ENCODE measurements around the gene REPS2. TPM values are rescaled to one million over a fixed set of nuclear protein-coding genes. Genes with fewer than 3 reads are reported as not detected.

The REPS2 gene
- polyA plus RNA-seq (2011; rRNA removed), result 0.04 and 0.17 TPM in 2 replicates
- polyA minus RNA-seq (2011; rRNA and poly(A)+ RNA removed), result 0.14 TPM in 1 of 2 replicates, not detected in the other

DNA sequence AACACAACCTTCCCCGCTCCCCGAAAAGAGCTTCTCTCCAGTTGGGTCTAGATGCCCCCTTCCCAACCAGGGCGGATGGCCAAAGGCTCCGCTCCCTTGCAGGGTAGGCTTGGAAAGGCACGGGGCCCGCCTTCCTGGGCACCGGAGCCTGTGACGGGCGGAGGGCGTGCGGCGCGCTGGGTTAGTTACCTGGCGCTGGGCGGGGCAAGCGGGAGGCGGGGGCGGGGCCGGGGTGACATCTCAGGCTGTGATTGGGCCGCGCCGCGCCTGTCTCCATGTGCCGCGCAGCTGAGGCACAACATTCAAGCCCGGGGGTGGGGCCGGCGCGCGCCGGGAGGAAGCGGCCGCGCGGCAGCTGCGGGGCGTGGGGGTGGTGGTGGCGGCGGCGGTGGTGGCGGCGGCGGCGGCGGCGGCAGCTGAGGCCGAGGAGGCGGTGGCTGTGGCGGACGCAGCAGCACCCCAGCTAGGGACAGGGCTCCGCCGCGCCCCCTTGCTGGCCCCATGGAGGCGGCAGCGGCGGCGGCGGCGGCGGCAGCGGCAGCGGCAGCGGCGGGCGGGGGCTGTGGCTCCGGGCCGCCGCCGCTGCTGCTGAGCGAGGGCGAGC is at the start of gene REPS2:
REPS2 (plus strand) TSS at position 298 of the 604 bp plus-strand sequence; CDS start at position 502, 204 bp downstream.
- POLR2A ChIA-PET, result no interaction called here
- CTCF ChIA-PET, result interaction anchor here (2.0 kb wide), 1 partner anchor 20 kb away, joined by 5 read pairs; no protein-coding TSS in a partner anchor

DNA sequence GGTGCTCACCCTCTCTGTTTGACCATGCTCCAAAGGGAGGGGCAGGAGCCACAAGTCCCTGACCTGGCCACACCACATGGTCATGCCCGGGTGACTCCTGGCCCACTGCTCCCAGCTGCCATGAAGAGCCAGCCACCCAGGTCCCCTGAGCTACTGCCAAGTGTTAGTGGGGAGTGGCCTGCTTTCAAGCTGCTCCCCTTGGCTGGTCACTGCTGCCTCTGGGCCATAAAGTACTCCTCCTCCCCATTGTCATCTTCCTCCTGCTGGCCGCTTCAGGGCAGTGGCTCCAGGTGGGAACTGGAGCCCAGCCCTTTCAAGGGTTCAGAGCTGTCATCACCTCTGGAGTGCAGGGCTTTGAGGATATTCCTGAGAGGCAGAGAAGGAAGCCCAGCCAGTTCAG is 49.0 kb upstream of the REPS2 start:
- no peak overlapping the region for H3K4me3 ChIP-seq (ENCODE audit: low read depth, low read length)
- ChIA-PET POLR2A (no interaction called here), CTCF (no interaction called here)
- TF ChIP-seq, protein P1, sequence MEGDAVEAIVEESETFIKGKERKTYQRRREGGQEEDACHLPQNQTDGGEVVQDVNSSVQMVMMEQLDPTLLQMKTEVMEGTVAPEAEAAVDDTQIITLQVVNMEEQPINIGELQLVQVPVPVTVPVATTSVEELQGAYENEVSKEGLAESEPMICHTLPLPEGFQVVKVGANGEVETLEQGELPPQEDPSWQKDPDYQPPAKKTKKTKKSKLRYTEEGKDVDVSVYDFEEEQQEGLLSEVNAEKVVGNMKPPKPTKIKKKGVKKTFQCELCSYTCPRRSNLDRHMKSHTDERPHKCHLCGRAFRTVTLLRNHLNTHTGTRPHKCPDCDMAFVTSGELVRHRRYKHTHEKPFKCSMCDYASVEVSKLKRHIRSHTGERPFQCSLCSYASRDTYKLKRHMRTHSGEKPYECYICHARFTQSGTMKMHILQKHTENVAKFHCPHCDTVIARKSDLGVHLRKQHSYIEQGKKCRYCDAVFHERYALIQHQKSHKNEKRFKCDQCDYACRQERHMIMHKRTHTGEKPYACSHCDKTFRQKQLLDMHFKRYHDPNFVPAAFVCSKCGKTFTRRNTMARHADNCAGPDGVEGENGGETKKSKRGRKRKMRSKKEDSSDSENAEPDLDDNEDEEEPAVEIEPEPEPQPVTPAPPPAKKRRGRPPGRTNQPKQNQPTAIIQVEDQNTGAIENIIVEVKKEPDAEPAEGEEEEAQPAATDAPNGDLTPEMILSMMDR (IDR thresholded peaks at IDR 0.05; ENCODE audit: insufficient read depth, low read depth, low read length), result no peak
- no peaks in the 10 kb centered on the region for H3K36me3 ChIP-seq (ENCODE audit: control insufficient read depth, insufficient read depth, low read length)
- no peak for DNase-seq (ENCODE audit: low read depth)
- H3K27me3 ChIP-seq (ENCODE audit: control insufficient read depth, insufficient read depth, low read length), result no peaks in the 10 kb centered on the region; the same call in 1 of the 2 replicates

More for the DNA sequence above, at the start of gene REPS2:
- TF ChIP-seq, protein P1 (IDR thresholded peaks at IDR 0.05; ENCODE audit: insufficient read depth, low read depth, low read length), result no peak
- Histone ChIP-seq H3K36me3 (ENCODE audit: control insufficient read depth, insufficient read depth, low read length) (no peaks in the 10 kb centered on the region), H3K4me3 (ENCODE audit: low read depth, low read length) (peak within 1 kb of the TSS; percentile 40), H3K27me3 (ENCODE audit: control insufficient read depth, insufficient read depth, low read length) (peaks cover 6% of the 10 kb centered on the region)
- no peak for DNase-seq (ENCODE audit: low read depth)

GRCh38 chrX:16903274-16904022 is 43.0 kb upstream of the REPS2 start:
- ChIA-PET CTCF (interaction anchor here (1.1 kb wide), 1 partner anchor 20 kb away, joined by 5 read pairs; no protein-coding TSS in a partner anchor), POLR2A (no interaction called here)
- no peak for DNase-seq (ENCODE audit: low read depth)
- no peaks in the 10 kb centered on the region for H3K36me3 ChIP-seq (ENCODE audit: control insufficient read depth, insufficient read depth, low read length)
- H3K27me3 ChIP-seq (ENCODE audit: control insufficient read depth, insufficient read depth, low read length), result no peaks in the 10 kb centered on the region; the same call in 1 of the 2 replicates
- TF ChIP-seq, protein P1 (IDR thresholded peaks at IDR 0.05; ENCODE audit: insufficient read depth, low read depth, low read length), result no peak
- H3K4me3 ChIP-seq (ENCODE audit: low read depth, low read length), result no peak overlapping the region

DNA sequence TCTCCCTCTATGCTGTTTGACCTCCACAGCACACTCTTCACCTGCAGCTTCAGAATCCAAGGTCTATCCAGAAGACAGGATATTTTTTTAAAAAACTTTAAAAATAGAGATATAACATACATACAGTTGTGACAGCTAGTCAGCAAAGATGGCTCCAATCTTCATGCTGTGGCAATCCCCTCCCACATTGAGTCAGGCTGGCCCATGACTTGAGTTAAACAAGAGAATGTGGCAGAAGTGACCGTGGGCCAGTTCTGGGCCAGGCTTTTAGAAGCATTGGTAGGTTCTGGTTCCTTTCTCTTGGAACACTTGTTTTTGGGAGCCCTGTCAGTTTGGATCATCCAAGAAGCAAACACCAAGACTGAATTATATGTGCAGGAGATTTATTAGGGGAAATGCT is 36.1 kb upstream of the REPS2 start:
- CTCF ChIA-PET, result interaction anchor here (0.6 kb wide), 1 partner anchor 84 kb away, joined by 3 read pairs; no protein-coding TSS in a partner anchor
- TF ChIP-seq, protein P1 (IDR thresholded peaks at IDR 0.05; ENCODE audit: insufficient read depth, low read depth, low read length), result no peak
- POLR2A ChIA-PET, result no interaction called here
- no peak for DNase-seq (ENCODE audit: low read depth)
- Histone ChIP-seq H3K4me3 (ENCODE audit: low read depth, low read length) (no peak overlapping the region), H3K36me3 (ENCODE audit: control insufficient read depth, insufficient read depth, low read length) (no peaks in the 10 kb centered on the region), H3K27me3 (ENCODE audit: control insufficient read depth, insufficient read depth, low read length) (no peaks in the 10 kb centered on the region)

- POLR2A ChIA-PET, result no interaction called here
- no peak for DNase-seq (ENCODE audit: low read depth)
- CTCF ChIA-PET, result no interaction called here
- H3K4me3 ChIP-seq (ENCODE audit: low read depth, low read length), result no peak overlapping the region
- no peaks in the 10 kb centered on the region for H3K27me3 ChIP-seq (ENCODE audit: control insufficient read depth, insufficient read depth, low read length)
- TF ChIP-seq, protein P1 (IDR thresholded peaks at IDR 0.05; ENCODE audit: insufficient read depth, low read depth, low read length), result no peak
- no peaks in the 10 kb centered on the region for H3K36me3 ChIP-seq (ENCODE audit: control insufficient read depth, insufficient read depth, low read length)
Observed at GRCh38 chrX:16914058-16914457, 32.4 kb upstream of the REPS2 start.

Data from BJ (cell line).